SIG-M5 treated with dmso at 0.1 percent for 504 hours (cell line): ENCODE results near the gene TMA16.
"Not testable (repeated sequence)": the region's sequence is repeated elsewhere in the genome, so short reads cannot be mapped to it uniquely, and the experiment has no call there.

ENCODE experiments used
- DNase-seq: peaks from one replicate; lab custom pipeline; 2025; ENCODE audit not compliant: unreplicated experiment; lab: John Stamatoyannopoulos, UW

Gene TMA16

GRCh38 chr4:163494360-163495241 is at the start of gene TMA16:
TSS of gene TMA16 (plus strand) at chr4:163494690. CDS start at chr4:163494802, 112 bp downstream.
- peak; percentile 93 for DNase-seq

GRCh38 chr4:163447023-163447422 is 47.5 kb upstream of the TMA16 start:
- not testable (repeated sequence) for DNase-seq

- DNase-seq: no peak
Observed at GRCh38 chr4:163447481-163447880, 47.0 kb upstream of the TMA16 start.

GRCh38 chr4:163448540-163449203 is 45.8 kb upstream of the TMA16 start:
- DNase-seq: no peak

- no peak for DNase-seq
Observed at GRCh38 chr4:163462556-163462955, 31.9 kb upstream of the TMA16 start.

- DNase-seq: no peak
Observed at GRCh38 chr4:163467082-163467770, 27.3 kb upstream of the TMA16 start.

- DNase-seq: no peak
Observed at GRCh38 chr4:163470391-163470790, 24.1 kb upstream of the TMA16 start.

- DNase-seq: no peak
Observed at GRCh38 chr4:163473130-163473529, 21.4 kb upstream of the TMA16 start.

GRCh38 chr4:163473576-163473975 is 20.9 kb upstream of the TMA16 start, which contains the start of gene TKTL2:
TSS of gene TKTL2 (minus strand) at chr4:163473754. CDS start at chr4:163473734, 20 bp downstream.
- DNase-seq: no peak

GRCh38 chr4:163474027-163474426 is 20.5 kb upstream of the TMA16 start:
- no peak for DNase-seq

- no peak for DNase-seq
Observed at GRCh38 chr4:163476761-163477438, 17.6 kb upstream of the TMA16 start.

GRCh38 chr4:163482190-163482589 is 12.3 kb upstream of the TMA16 start:
- peak; percentile 76 for DNase-seq

GRCh38 chr4:163484906-163485305 is 9.6 kb upstream of the TMA16 start:
- peak; percentile 39 for DNase-seq

GRCh38 chr4:163485589-163485988 is 8.9 kb upstream of the TMA16 start:
- no peak for DNase-seq

- DNase-seq: no peak
Observed at GRCh38 chr4:163486321-163486720, 8.2 kb upstream of the TMA16 start.

- no peak for DNase-seq
Observed at GRCh38 chr4:163489929-163490328, 4.6 kb upstream of the TMA16 start.

GRCh38 chr4:163492951-163493504 is 1.5 kb upstream of the TMA16 start:
- DNase-seq: peak; percentile 8

GRCh38 chr4:163493643-163494359 is 689 bp upstream of the TMA16 start:
- peak; percentile 68 for DNase-seq

GRCh38 chr4:163495900-163496299 is 1.4 kb downstream of the TMA16 start:
- DNase-seq: peak; percentile 26

- DNase-seq: no peak
Observed at GRCh38 chr4:163500586-163500985, 6.1 kb downstream of the TMA16 start.
